ENCODE results near the gene RHOA. TPM values are rescaled to one million over a fixed set of nuclear protein-coding genes. Genes with fewer than 3 reads are reported as not detected.

The RHOA gene
- 376 and 471 TPM in 2 replicates for total RNA-seq

GRCh38 chr3:49411968-49412631, at the start of gene RHOA, which contains the start of gene TCTA:
Gene RHOA, minus strand, starts transcription at chr3:49411976. Its CDS starts 36,387 bp downstream, at chr3:49375589.
Gene TCTA, plus strand, starts transcription at chr3:49412423. Its CDS starts 4 bp downstream, at chr3:49412427.

GRCh38 chr3:49422379-49423248, 10.8 kb upstream of the RHOA start, which contains the start of gene AMT:
Gene AMT, minus strand, starts transcription at chr3:49422473. Its CDS starts 23 bp downstream, at chr3:49422450.

GRCh38 chr3:49358217-49358883, 53.4 kb downstream of the RHOA start, which contains the start of gene GPX1:
Gene GPX1, minus strand, starts transcription at chr3:49358353. Its CDS starts 75 bp downstream, at chr3:49358278.

GRCh38 chr3:49339941-49340800, 71.6 kb downstream of the RHOA start, which contains the start of gene USP4:
Gene USP4, minus strand, starts transcription at chr3:49340053. Its CDS starts 29 bp downstream, at chr3:49340024.

Other genes starting within 250 kb of the RHOA start
- gene CCDC71, start 245.6 kb downstream of the RHOA start, total RNA-seq, result 15.1 and 20.2 TPM in 2 replicates
- 53.7 and 55.9 TPM in 2 replicates for gene KLHDC8B, start 240.4 kb downstream of the RHOA start, total RNA-seq
- gene C3orf62, start 134.7 kb downstream of the RHOA start, total RNA-seq, result 0.96 and 2.1 TPM in 2 replicates
- gene USP4, start 71.9 kb downstream of the RHOA start, total RNA-seq, result 13.6 and 15.7 TPM in 2 replicates
- 355 and 723 TPM in 2 replicates for gene GPX1, start 53.6 kb downstream of the RHOA start, total RNA-seq
- gene TCTA, start 447 bp upstream of the RHOA start, total RNA-seq, result 6.0 and 8.7 TPM in 2 replicates
- gene AMT, start 10.5 kb upstream of the RHOA start, total RNA-seq, result 1.2 and 1.7 TPM in 2 replicates
- gene NICN1, start 17.3 kb upstream of the RHOA start, total RNA-seq, result 1.5 and 2.2 TPM in 2 replicates
- 34.9 and 52.0 TPM in 2 replicates for gene DAG1, start 58.3 kb upstream of the RHOA start, total RNA-seq
- gene BSN, start 142.5 kb upstream of the RHOA start, total RNA-seq, result under 0.01 TPM in 1 of 2 replicates, not detected in the other

Measured in tracheal epithelial cell (primary cell).